PFSK-1 (cell line): ENCODE measurements around the gene IFNL2. TPM values are rescaled to one million over a fixed set of nuclear protein-coding genes. Genes with fewer than 3 reads are reported as not detected.
"Not testable (repeated sequence)": the region's sequence is repeated elsewhere in the genome, so short reads cannot be mapped to it uniquely, and the experiment has no call there.

Source experiments
- FOXP2 ChIP-seq: optimal IDR thresholded peaks from 2 replicates; pipeline ENCODE3; 2011; ENCODE audit warnings: borderline replicate concordance, control low read depth, inconsistent platforms; ENCODE audit not compliant: insufficient read depth; ENCODE audit errors: extremely low read length, extremely low read depth
- POLR2AphosphoS5 ChIP-seq: IDR thresholded peaks from 2 replicates; pipeline ENCODE4 v1.6.1; 2012; ENCODE audit warnings: low read depth, mild to moderate bottlenecking, control low read depth, low read length, moderate library complexity
- SIN3A ChIP-seq: IDR thresholded peaks from 2 replicates; pipeline ENCODE4 v1.6.1; 2012; ENCODE audit warnings: mild to moderate bottlenecking, low read length, moderate library complexity, borderline replicate concordance; ENCODE audit not compliant: insufficient read depth
- TAF1 ChIP-seq: IDR thresholded peaks from 2 replicates; pipeline ENCODE4 v1.6.1; 2012; ENCODE audit warnings: low read length, control low read depth, borderline replicate concordance; ENCODE audit not compliant: insufficient read depth
- polyA plus RNA-seq: library from polyadenylated mRNA; unstranded; fragments of >200 nt; gene quantifications from one replicate; pipeline ENCODE4 v1.2.1, GENCODE V29; 2012; ENCODE audit warnings: low read depth, missing spikeins; ENCODE audit not compliant: insufficient read length
- TF ChIP-seq, protein P1 (sequence below), 2 experiments: IDR thresholded peaks; 2 replicates each; pipeline versions ENCODE4 v1.6.1 to v1.8.0; 2011 to 2012; ENCODE audit warnings: low read depth in 2 of 2, low read length in 2 of 2, control low read depth in 1 of 2, inconsistent platforms in 1 of 2, mild to moderate bottlenecking in 1 of 2, moderate library complexity in 1 of 2; ENCODE audit not compliant: insufficient read depth in 1 of 2

The IFNL2 gene
- polyA plus RNA-seq, result not detected

DNA sequence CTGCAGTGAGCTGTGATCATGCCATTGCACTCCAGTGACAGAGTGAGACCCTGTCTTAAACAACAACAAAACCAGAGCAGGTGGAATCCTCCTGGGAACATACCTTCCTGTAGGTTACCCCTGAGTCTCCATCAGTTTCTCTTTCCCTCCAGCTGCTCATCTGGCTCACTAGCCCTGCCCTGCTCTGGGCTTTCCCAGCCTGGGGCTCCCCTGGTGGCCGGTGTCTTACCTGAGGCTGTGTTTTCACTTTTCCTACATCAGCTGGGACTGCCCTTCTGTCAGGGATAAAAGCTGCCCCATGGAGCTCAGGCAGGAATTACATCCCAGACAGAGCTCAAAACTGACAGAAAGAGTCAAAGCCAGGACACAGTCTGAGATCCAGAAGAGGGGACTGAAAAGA, at the start of gene IFNL2:
IFNL2 (plus strand) TSS at position 312 of the 400 bp plus-strand sequence. CDS start 173 bp downstream, outside the sequence.
- TF ChIP-seq, protein P1, sequence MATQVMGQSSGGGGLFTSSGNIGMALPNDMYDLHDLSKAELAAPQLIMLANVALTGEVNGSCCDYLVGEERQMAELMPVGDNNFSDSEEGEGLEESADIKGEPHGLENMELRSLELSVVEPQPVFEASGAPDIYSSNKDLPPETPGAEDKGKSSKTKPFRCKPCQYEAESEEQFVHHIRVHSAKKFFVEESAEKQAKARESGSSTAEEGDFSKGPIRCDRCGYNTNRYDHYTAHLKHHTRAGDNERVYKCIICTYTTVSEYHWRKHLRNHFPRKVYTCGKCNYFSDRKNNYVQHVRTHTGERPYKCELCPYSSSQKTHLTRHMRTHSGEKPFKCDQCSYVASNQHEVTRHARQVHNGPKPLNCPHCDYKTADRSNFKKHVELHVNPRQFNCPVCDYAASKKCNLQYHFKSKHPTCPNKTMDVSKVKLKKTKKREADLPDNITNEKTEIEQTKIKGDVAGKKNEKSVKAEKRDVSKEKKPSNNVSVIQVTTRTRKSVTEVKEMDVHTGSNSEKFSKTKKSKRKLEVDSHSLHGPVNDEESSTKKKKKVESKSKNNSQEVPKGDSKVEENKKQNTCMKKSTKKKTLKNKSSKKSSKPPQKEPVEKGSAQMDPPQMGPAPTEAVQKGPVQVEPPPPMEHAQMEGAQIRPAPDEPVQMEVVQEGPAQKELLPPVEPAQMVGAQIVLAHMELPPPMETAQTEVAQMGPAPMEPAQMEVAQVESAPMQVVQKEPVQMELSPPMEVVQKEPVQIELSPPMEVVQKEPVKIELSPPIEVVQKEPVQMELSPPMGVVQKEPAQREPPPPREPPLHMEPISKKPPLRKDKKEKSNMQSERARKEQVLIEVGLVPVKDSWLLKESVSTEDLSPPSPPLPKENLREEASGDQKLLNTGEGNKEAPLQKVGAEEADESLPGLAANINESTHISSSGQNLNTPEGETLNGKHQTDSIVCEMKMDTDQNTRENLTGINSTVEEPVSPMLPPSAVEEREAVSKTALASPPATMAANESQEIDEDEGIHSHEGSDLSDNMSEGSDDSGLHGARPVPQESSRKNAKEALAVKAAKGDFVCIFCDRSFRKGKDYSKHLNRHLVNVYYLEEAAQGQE (IDR thresholded peaks at IDR 0.05; ENCODE audit: insufficient read depth in 1 of 2, low read depth in 2 of 2, low read length in 2 of 2), result not testable (repeated sequence)
- TF ChIP-seq POLR2AphosphoS5, SIN3A: not testable (repeated sequence)

DNA sequence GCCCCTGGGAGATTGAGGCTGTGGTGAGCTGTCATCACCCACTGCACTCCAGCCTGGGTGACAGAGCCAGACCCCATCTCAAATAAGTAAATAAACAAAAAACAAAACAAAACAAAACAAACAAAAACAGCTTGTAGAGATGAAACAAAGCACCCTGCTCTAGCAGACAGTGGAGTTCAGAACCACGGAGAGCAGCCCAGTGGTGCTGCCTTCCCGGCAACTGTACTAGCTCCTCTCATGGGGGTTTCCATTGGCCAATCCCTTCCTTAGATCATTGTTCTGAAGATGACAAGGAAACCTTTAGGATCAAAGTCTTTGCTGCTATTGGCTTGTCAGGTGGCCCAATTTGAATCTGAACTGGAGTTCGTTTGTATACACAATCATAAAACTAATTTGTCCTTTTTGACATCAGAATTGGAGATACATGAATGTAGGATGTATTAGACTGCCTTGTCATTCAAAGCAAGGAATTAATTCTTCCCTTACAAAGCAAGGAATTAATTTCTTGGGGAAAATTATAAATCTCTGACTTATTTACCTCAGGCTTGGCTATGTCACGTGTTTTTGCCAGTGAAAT, 44.4 kb upstream of the IFNL2 start:
- TF ChIP-seq FOXP2, result no peak
- TF ChIP-seq, protein P1 (IDR thresholded peaks at IDR 0.05; ENCODE audit: insufficient read depth in 1 of 2, low read depth in 2 of 2, low read length in 2 of 2), result peak; percentile 87 to 97
- TF ChIP-seq TAF1, result no peak
- TF ChIP-seq SIN3A, result no peak

DNA sequence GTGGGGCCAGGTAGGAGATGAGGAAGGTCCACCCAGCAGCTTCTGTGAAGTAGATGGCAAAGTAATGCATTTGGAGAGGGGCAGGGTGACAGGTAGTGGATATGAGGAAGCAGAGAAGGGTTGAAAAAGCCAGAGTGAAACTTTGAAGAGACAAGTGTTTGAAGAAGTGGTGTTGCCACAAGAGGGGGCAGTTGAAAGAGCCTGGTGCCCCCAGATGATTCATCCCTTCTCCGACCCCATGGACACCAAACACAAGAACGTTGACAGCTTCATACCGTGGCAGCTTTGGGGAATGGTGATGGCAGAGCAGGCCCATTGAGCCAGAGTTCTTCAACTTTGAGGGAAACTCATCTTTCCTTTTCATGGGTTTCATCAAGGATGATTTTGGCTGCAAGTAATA, 43.3 kb upstream of the IFNL2 start:
- no peak for TF ChIP-seq SIN3A

DNA sequence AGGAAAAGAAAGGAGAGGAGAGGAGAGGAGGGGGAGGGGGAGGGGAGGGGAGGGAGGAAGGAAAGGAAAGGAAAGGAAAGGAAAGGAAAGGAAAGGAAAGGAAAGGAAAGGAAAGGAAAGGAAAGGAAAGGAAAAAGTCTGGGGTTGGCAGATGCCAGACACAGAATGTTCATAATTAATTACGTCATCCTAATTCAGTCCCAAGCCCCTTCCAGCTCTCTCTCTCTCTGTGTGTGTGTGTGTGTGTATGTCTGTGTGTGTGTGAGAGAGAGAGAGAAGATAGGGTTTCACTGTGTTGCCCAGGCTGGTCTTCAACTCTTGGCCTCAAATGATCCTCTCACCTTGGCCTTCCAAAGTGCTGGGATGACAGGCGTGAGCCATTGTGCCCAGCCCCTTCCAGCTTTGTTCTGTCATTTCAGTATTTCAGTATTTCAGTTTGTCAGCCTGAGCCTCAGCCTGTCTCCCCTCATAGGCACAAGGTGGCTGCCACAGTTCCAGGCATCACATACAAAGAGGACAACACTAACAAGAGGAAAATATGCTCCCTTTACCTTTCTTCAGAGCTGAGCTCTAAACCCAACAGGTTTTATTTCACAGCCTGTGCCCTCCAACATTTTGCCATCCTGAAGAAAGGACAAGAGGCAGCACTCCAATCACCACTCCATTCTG, 38.0 kb upstream of the IFNL2 start:
- TF ChIP-seq POLR2AphosphoS5, result no peak
- TF ChIP-seq, protein P1 (IDR thresholded peaks at IDR 0.05; ENCODE audit: insufficient read depth in 1 of 2, low read depth in 2 of 2, low read length in 2 of 2), result no peak
- no peak for TF ChIP-seq TAF1
- TF ChIP-seq SIN3A, result no peak
- TF ChIP-seq FOXP2, result no peak

DNA sequence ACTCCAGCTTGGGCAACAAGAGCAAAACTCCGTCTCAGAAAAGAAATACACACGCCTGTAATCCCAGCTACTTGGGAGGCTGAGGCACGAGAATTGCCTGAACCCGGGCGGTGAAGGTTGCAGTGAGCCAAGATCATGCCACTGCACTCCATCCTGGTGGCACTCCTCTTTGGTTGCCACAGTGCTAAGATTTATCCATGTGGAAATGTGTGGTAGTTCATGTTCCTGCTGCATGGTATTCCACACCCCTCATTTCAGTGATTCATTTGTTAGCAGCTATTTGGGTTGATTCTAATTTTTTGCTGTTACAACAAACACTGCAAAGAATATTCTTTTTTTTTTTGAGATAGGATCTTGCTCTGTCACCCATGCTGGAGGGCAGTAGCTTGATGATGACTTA, 35.5 kb upstream of the IFNL2 start:
- TF ChIP-seq, protein P1 (IDR thresholded peaks at IDR 0.05; ENCODE audit: insufficient read depth in 1 of 2, low read depth in 2 of 2, low read length in 2 of 2), result no peak
- TF ChIP-seq POLR2AphosphoS5 (no peak), TAF1 (no peak), FOXP2 (no peak), SIN3A (no peak)
